Fibroblast of gingiva (primary cell): ENCODE measurements around the gene GOSR1.

Experiments
- DNase-seq: peaks from one replicate; pipeline ENCODE4 v3.0.0-alpha.2; 2011; ENCODE audit warnings: low read depth

The GOSR1 gene

DNA sequence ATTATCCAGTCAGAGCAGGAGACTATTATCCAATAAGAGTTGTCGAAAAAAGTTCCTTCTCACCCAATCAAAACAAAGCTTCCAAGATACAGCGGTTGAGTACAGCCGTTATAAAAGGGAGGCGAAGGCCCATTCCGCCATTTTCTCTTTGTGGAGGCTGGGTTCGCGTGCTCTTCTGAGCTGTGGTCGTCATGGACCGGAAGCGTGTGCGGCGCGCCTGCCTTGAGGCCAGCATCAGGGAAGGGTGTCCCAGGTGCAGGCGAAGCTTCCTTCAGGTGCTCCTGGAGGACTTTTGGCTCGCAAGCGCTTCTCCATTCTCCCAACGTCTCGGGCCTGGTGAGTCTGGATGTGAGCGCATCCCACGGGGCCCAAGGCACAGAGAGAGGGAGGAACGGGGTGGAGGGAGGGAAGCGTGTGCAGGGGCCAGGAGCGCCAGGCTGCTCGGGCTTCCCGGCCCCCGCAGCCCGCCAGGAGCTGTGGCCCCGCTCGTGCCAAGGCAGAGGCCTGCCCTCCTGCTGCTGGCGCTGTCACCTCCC is 99.2 kb downstream of the GOSR1 start:
- DNase-seq = no peak
